Gastroesophageal sphincter (tissue), 4 donors: ENCODE data around the gene AKR7A2. TPM values are rescaled to one million over a fixed set of nuclear protein-coding genes. Genes with fewer than 3 reads are reported as not detected.
"Not testable (repeated sequence)": the region's sequence is repeated elsewhere in the genome, so short reads cannot be mapped to it uniquely, and the experiment has no call there.

Experiments used
- ATAC-seq: fragments of 150-250 bp; one replicate; pipeline ENCODE4 v1.9.1; 2016; ENCODE audit warnings: mild to moderate bottlenecking, moderate library complexity
- H3K27ac ChIP-seq, 4 donors: fragments of 200-600 bp; sonication (generic) in 3 of 4; 1 replicate in 3 of 4; 2 replicates in 1 of 4; pipeline ENCODE4 v1.5.1; 2016 to 2019
- H3K27me3 ChIP-seq: fragments of 200-600 bp; sonication (generic); one replicate; pipeline ENCODE4 v1.5.1; 2019
- H3K36me3 ChIP-seq, 2 donors: fragments of 200-600 bp; sonication (generic); one replicate each; pipeline ENCODE4 v1.5.1; 2019; ENCODE audit warnings: control low read depth in 1 of 2
- H3K4me1 ChIP-seq, 3 donors: fragments of 200-600 bp; sonication (generic); 1 replicate in 2 of 3; 2 replicates in 1 of 3; pipeline ENCODE4 v1.5.1; 2016 to 2019; ENCODE audit warnings: control low read depth in 2 of 3
- H3K4me3 ChIP-seq, 2 donors: fragments of 200-600 bp; sonication (generic); one replicate each; pipeline ENCODE4 v1.5.1; 2019; ENCODE audit warnings: mild to moderate bottlenecking in 1 of 2, moderate library complexity in 1 of 2
- H3K9me3 ChIP-seq, 3 donors: fragments of 200-600 bp; sonication (generic); one replicate each; pipeline ENCODE4 v1.5.1; 2017 to 2019; ENCODE audit warnings: control low read depth in 2 of 3
- CTCF ChIP-seq, 4 experiments: fragments of 200-600 bp in 2 of 4; fragments of 450-650 bp in 2 of 4; sonication (generic) in 1 of 4; IDR thresholded peaks; one replicate each; pipeline ENCODE4 v1.5.1; 2017 to 2019; ENCODE audit warnings: antibody characterized with exemption in 4 of 4, mild to moderate bottlenecking in 2 of 4, moderate library complexity in 2 of 4
- EP300 ChIP-seq: sonication (generic); formaldehyde crosslinking; IDR thresholded peaks from one replicate; pipeline ENCODE4 v1.6.1; 2017; ENCODE audit warnings: antibody characterized with exemption, mild to moderate bottlenecking
- POLR2A ChIP-seq, 2 donors: fragments of 450-650 bp; IDR thresholded peaks; one replicate each; pipeline ENCODE4 v1.6.1; 2017; ENCODE audit warnings: antibody characterized with exemption in 2 of 2, mild to moderate bottlenecking in 2 of 2, moderate library complexity in 1 of 2
- POLR2AphosphoS5 ChIP-seq: sonication (generic); formaldehyde crosslinking; IDR thresholded peaks from one replicate; pipeline ENCODE4 v1.6.1; 2017; ENCODE audit warnings: antibody characterized with exemption
- whole genome bisulfite sequencing, 2 donors: methylation state at CpG; one replicate each; pipeline ENCODE4 v1.1.5; 2018; ENCODE audit warnings: low coverage in 1 of 2; 5-methylcytosine and 5-hydroxymethylcytosine counted together
- total RNA-seq, 4 donors: library from RNA; depleted of rRNA; stranded (reverse); fragments of >200 nt; gene quantifications; one replicate each; pipeline ENCODE4 v1.1.0, GENCODE V29; 2016

AKR7A2 gene
- total RNA-seq, 4 donors from 2014 or later, result 58.2 to 77.2 (median 63.7) TPM

DNA sequence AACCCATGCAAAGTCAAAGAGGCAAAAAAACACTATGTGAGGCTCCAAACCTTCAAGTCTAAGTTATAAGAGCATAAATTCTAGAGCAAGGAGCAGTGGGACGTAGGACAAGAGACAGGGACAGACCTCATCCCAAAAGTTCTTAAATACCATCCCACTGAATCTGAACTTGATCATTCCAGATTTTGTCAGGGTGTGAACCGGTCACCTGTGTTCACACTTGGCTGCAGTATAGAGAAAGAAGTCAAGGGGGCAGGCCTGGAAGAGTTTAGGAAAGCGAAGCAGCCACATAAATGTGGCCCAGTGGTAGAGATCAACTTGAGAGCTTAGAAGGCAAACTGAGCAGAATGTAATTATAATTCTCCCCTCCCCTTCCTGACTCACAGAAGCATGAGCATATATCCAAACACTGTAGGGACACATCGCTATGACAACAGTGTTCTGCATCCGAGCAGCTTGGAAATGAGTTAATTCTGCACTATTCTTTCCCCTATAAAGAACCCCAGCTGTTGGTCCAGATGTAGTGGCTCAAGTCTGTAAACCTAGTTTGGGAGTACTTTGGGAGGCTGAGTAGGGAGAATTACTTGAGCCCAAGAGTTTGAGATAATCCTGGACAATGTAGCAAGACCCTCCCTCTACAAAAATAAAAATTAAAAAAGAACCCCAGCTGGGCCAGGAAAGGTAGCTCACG, 2.7 kb downstream of the AKR7A2 start:
- Histone ChIP-seq H3K27me3 (no peaks in the 10 kb centered on the region), H3K9me3 (no peaks in the 10 kb centered on the region), H3K4me3 (no peak overlapping the region), H3K36me3 (peaks cover 0 to 46% of the 10 kb centered on the region in 2 donors), H3K4me1 (peaks cover 0 to 41% (median 20%) of the 10 kb centered on the region in 3 donors), H3K27ac (no peak overlapping the region)
- no peak for ATAC-seq
- TF ChIP-seq POLR2A (IDR thresholded peaks at IDR 0.05), result no peak
- TF ChIP-seq POLR2AphosphoS5, result no peak
- no peak for TF ChIP-seq CTCF (IDR thresholded peaks at IDR 0.05)
- TF ChIP-seq EP300, result no peak
- 56 to 100% methylated on average over 2 to 5 of the region's 6 CpGs for WGBS, 2 donors

DNA sequence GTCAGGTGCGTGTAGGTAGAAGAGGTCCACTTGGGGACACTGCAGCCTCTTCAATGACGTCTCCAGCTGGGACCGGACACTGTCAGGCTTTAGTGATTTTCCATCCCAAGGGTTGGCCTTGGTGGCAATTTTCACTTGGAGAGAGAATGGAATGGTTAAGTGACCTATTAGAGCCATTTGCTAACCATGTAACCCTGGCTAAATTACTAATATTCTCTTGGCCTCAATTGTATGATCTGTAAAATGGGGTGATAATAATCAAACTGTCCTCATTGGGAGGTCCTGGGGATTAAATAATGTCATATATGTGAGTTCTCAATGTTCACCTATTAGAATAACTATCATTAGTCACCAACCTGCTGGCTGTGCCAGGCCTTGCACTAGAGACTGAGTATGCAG, 3.4 kb downstream of the AKR7A2 start:
- Histone ChIP-seq H3K4me1 (peaks cover 0 to 33% (median 14%) of the 10 kb centered on the region in 3 donors), H3K27ac (no peak overlapping the region), H3K9me3 (no peaks in the 10 kb centered on the region), H3K27me3 (no peaks in the 10 kb centered on the region), H3K36me3 (peaks cover 0 to 54% of the 10 kb centered on the region in 2 donors), H3K4me3 (no peak overlapping the region)
- no peak for ATAC-seq
- TF ChIP-seq EP300 (no peak), POLR2A (IDR thresholded peaks at IDR 0.05) (no peak), POLR2AphosphoS5 (no peak), CTCF (IDR thresholded peaks at IDR 0.05) (no peak)
- WGBS, 2 donors, result 73 to 100% methylated on average over 1 to 2 of the region's 3 CpGs

GRCh38 chr1:19307794-19308508, 4.0 kb downstream of the AKR7A2 start:
- ATAC-seq, result no peak
- H3K27ac ChIP-seq, result no peak overlapping the region
- H3K36me3 ChIP-seq, result peaks cover 0 to 59% of the 10 kb centered on the region in 2 donors
- no CpG with 5 or more reads among the region's 10 CpGs for WGBS, 2 donors
- H3K4me3 ChIP-seq, result no peak overlapping the region
- peaks cover 0 to 27% (median 11%) of the 10 kb centered on the region in 3 donors for H3K4me1 ChIP-seq
- H3K9me3 ChIP-seq, result no peaks in the 10 kb centered on the region
- no peak for TF ChIP-seq POLR2A (IDR thresholded peaks at IDR 0.05)
- no peak for TF ChIP-seq CTCF (IDR thresholded peaks at IDR 0.05)
- no peak for TF ChIP-seq POLR2AphosphoS5
- no peak for TF ChIP-seq EP300
- H3K27me3 ChIP-seq, result no peaks in the 10 kb centered on the region

- Histone ChIP-seq H3K36me3 (peaks cover 0 to 69% of the 10 kb centered on the region in 2 donors), H3K4me3 (no peak overlapping the region), H3K9me3 (no peaks in the 10 kb centered on the region), H3K4me1 (peaks cover 0 to 21% (median 8%) of the 10 kb centered on the region in 3 donors), H3K27ac (no peak overlapping the region), H3K27me3 (no peaks in the 10 kb centered on the region)
- TF ChIP-seq CTCF (IDR thresholded peaks at IDR 0.05), result no peak
- TF ChIP-seq POLR2AphosphoS5, result no peak
- no CpG with 5 or more reads among the region's 6 CpGs for WGBS, 2 donors
- no peak for ATAC-seq
Measured at GRCh38 chr1:19306941-19307340, 5.0 kb downstream of the AKR7A2 start.

GRCh38 chr1:19305880-19306279, 6.1 kb downstream of the AKR7A2 start:
- Histone ChIP-seq H3K4me3 (no peak overlapping the region), H3K4me1 (peaks cover 0 to 11% (median 3%) of the 10 kb centered on the region in 3 donors), H3K27me3 (no peaks in the 10 kb centered on the region), H3K27ac (no peak overlapping the region), H3K9me3 (no peaks in the 10 kb centered on the region), H3K36me3 (peaks cover 0 to 73% of the 10 kb centered on the region in 2 donors)
- 82 to 100% methylated on average over 1 to 2 of the region's 11 CpGs for WGBS, 2 donors
- ATAC-seq, result no peak
- TF ChIP-seq CTCF (IDR thresholded peaks at IDR 0.05), result no peak
- TF ChIP-seq POLR2AphosphoS5, result no peak
- TF ChIP-seq EP300, result no peak
- no peak for TF ChIP-seq POLR2A (IDR thresholded peaks at IDR 0.05)

DNA sequence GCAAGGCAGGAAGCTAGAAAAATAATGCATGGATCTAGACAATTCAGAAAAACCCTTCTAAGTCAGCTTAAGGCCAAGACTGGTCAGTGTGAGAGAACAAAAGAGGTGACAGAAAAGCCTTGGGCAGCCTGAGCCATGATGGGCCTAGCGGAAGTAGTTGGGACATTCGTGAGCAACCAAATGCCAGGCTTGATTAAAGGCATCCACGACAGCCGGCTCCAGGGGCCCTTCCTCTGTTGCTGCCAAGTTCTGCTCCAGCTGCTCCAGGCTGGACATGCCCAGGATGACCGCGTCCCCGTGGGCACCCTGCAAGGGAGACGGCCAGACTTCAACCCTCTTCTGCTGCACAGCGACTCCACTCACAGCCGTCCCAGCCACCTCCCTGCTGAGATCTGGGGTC, 7.9 kb downstream of the AKR7A2 start:
- not testable (repeated sequence) for H3K4me1 ChIP-seq, H3K4me3 ChIP-seq, H3K9me3 ChIP-seq, H3K27me3 ChIP-seq, H3K27ac ChIP-seq, ATAC-seq
- whole genome bisulfite sequencing, 2 donors, result 81 to 86% methylated on average over 2 to 4 of the region's 10 CpGs
- peaks cover 0 to 79% of the 10 kb centered on the region in 2 donors for H3K36me3 ChIP-seq
